Colonic mucosa (tissue), 4 donors: Measurements from ENCODE around the gene TSPAN2. TPM values are rescaled to one million over a fixed set of nuclear protein-coding genes. Genes with fewer than 3 reads are reported as not detected.

Experiments used
- DNase-seq: peaks from one replicate; pipeline ENCODE4 v3.0.0-alpha.2; 2020
- H3K27ac ChIP-seq: fragments of 200-600 bp; one replicate; pipeline ENCODE4 v1.8.0; 2021
- H3K27me3 ChIP-seq: fragments of 200-600 bp; one replicate; pipeline ENCODE4 v1.8.0; 2021
- H3K36me3 ChIP-seq: fragments of 200-600 bp; one replicate; pipeline ENCODE4 v1.8.0; 2021
- H3K4me1 ChIP-seq: fragments of 200-600 bp; one replicate; pipeline ENCODE4 v1.8.0; 2021; ENCODE audit warnings: mild to moderate bottlenecking
- H3K4me3 ChIP-seq: fragments of 200-600 bp; one replicate; pipeline ENCODE4 v1.8.0; 2021
- H3K9ac ChIP-seq, 2 donors: one replicate each; pipeline ENCODE4 v1.7.0; 2013; ENCODE audit warnings: control low read depth in 2 of 2, low read depth in 2 of 2, low read length in 2 of 2
- H3K9me3 ChIP-seq: fragments of 200-600 bp; one replicate; pipeline ENCODE4 v1.8.0; 2021
- CTCF ChIP-seq: fragments of 200-600 bp; IDR thresholded peaks from one replicate; pipeline ENCODE4 v1.8.0; 2022; ENCODE audit warnings: antibody characterized with exemption, mild to moderate bottlenecking
- intact Hi-C: fragments of 100-400 bp; cut with DNase I; formaldehyde crosslinking; loops from one replicate; pipeline ENCODE4 v1.14.1; 2022
- total RNA-seq, 2 donors: library from RNA; stranded (reverse); fragmentation: NEBNext Ultra II Directional in 1 of 2; extraction: Animal tissue kit (Norgen Biotek cat#: 25700) in 1 of 2; gene quantifications; one replicate each; pipeline ENCODE4 v1.2.1, GENCODE V29; 2021
- donor health status: healthy.
- donor health status: DM: no; HTN: no; CAD: no.
- donor health status: DM: no; HTN: no; CAD: no.

TSPAN2 gene
- total RNA-seq, 2 donors from 2014 or later, result 2.1 to 14.6 TPM

GRCh38 chr1:115086176-115086830 lies 3.0 kb downstream of the TSPAN2 start:
- TF ChIP-seq CTCF, result no peak
- H3K36me3 ChIP-seq, result no peaks in the 10 kb centered on the region
- no peak for DNase-seq
- no peak overlapping the region for H3K4me3 ChIP-seq
- H3K9me3 ChIP-seq, result no peaks in the 10 kb centered on the region
- H3K27ac ChIP-seq, result no peak overlapping the region
- no peak overlapping the region for H3K9ac ChIP-seq
- intact Hi-C loops, result no loop called here
- no peaks in the 10 kb centered on the region for H3K4me1 ChIP-seq
- H3K27me3 ChIP-seq, result no peaks in the 10 kb centered on the region

- H3K4me1 ChIP-seq, result no peaks in the 10 kb centered on the region
- peak overlapping the region; percentile 24 for H3K27ac ChIP-seq
- intact Hi-C loops, result no loop called here
- no peaks in the 10 kb centered on the region for H3K27me3 ChIP-seq
- TF ChIP-seq CTCF, result no peak
- H3K36me3 ChIP-seq, result no peaks in the 10 kb centered on the region
- H3K4me3 ChIP-seq, result no peak overlapping the region
- no peak for DNase-seq
- peak overlapping the region in 1 of 2 donors; percentile 1 for H3K9ac ChIP-seq
- no peaks in the 10 kb centered on the region for H3K9me3 ChIP-seq
Observed at GRCh38 chr1:115084902-115085511, 4.3 kb downstream of the TSPAN2 start.

- no peaks in the 10 kb centered on the region for H3K4me1 ChIP-seq
- H3K27me3 ChIP-seq, result no peaks in the 10 kb centered on the region
- H3K4me3 ChIP-seq, result no peak overlapping the region
- H3K36me3 ChIP-seq, result no peaks in the 10 kb centered on the region
- DNase-seq, result no peak
- intact Hi-C loops, result no loop called here
- H3K27ac ChIP-seq, result no peak overlapping the region
- TF ChIP-seq CTCF, result no peak
- no peaks in the 10 kb centered on the region for H3K9me3 ChIP-seq
- H3K9ac ChIP-seq, result no peak overlapping the region
Observed at GRCh38 chr1:115082949-115083348, 6.4 kb downstream of the TSPAN2 start.

- Histone ChIP-seq H3K4me3 (no peak overlapping the region), H3K9me3 (no peaks in the 10 kb centered on the region), H3K4me1 (no peaks in the 10 kb centered on the region), H3K27ac (no peak overlapping the region), H3K9ac (no peak overlapping the region), H3K36me3 (no peaks in the 10 kb centered on the region), H3K27me3 (no peaks in the 10 kb centered on the region)
- no peak for DNase-seq
- intact Hi-C loops, result no loop called here
- TF ChIP-seq CTCF, result no peak
Observed at GRCh38 chr1:115078708-115079107, 10.6 kb downstream of the TSPAN2 start.

- DNase-seq, result no peak
- Histone ChIP-seq H3K27ac (no peak overlapping the region), H3K9ac (no peak overlapping the region), H3K4me3 (no peak overlapping the region), H3K9me3 (no peaks in the 10 kb centered on the region), H3K36me3 (no peaks in the 10 kb centered on the region), H3K27me3 (no peaks in the 10 kb centered on the region), H3K4me1 (no peaks in the 10 kb centered on the region)
- intact Hi-C loops, result no loop called here
- TF ChIP-seq CTCF, result no peak
Observed at GRCh38 chr1:115077984-115078330, 11.3 kb downstream of the TSPAN2 start.
